ENCODE results near the gene PPIP5K1. TPM values are rescaled to one million over a fixed set of nuclear protein-coding genes. Genes with fewer than 3 reads are reported as not detected.

The PPIP5K1 gene
- total RNA-seq, 4 donors from 2014 or later = 16.7 to 44.7 (median 22.1) TPM

DNA sequence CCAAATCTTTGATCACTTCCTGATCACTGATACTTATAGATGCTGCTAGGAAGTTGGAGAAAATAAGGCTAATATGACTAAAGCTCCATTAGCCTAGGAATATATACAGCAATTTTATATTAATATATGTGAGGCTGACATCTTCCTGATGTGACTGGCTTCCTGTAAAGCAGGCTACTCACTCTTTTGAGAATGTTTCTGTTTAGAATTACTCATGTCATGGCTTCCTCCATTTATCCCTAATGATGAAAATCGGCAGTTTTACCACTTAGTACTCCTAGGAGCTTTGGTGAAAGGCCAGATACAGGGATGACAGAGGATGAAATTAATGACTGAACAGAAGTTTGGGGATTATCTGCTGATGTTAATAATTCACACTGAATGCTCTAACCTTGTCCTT lies 76.5 kb downstream of the PPIP5K1 start:
- no peaks in the 10 kb centered on the region for H3K36me3 ChIP-seq

DNA sequence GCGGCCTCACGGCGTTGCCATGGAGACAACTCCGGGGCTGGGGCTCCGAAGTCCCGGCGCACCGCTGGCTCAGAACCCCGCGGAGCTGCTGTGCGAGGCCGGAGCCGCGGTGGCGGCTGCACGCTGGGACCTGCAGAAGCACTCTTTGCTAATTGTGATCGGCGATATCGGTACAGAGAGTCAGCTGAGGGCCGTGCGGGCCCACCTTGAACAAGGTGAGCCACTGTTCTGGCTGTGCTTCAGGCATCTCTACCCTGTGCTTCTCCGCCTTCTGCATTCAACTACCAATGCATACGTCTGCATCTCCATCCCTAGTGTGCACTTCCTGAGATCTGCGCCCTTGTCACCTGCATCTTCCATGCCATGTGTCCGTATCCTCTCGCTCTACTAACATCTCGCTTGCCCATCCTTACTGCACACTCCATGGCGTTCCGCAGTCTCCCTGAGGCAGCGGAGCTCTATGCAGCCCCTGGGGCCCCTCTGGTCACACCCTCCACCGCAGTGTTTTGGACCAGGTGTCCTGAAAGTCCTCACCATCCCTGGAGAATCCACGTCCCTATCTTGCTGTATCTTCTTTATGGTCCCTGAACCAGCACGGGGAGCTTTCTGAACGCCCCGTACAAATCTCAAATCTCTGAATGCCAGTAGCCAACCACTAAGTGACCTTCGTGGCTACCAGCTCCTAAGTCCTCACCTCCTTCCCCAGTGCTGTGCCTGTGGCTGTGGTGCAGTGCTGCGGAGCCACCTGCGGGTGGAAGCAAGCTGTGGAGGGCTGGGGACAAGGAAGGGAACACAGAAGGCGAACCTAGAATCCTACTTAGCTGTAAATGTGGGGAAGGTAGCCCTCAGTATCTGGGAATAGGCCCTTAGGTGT lies 78.8 kb downstream of the PPIP5K1 start:
- Histone ChIP-seq H3K4me1 (peaks cover 1 to 61% (median 22%) of the 10 kb centered on the region in 3 donors), H3K27me3 (no peaks in the 10 kb centered on the region), H3K9me3 (no peaks in the 10 kb centered on the region), H3K27ac (peak overlapping the region in 3 of 4 donors; percentile 74 to 84 (median 84)), H3K36me3 (no peaks in the 10 kb centered on the region), H3K4me3 (peak overlapping the region; percentile 51 to 68)
- 5 to 32% methylated on average over 8 to 17 of the region's 39 CpGs for WGBS, 2 donors (ENCODE audit: low coverage in 1 of 2)
- TF ChIP-seq POLR2AphosphoS5 (IDR thresholded peaks at IDR 0.05) = no peak
- no peak for TF ChIP-seq EP300 (IDR thresholded peaks at IDR 0.05)
- TF ChIP-seq, protein P1, sequence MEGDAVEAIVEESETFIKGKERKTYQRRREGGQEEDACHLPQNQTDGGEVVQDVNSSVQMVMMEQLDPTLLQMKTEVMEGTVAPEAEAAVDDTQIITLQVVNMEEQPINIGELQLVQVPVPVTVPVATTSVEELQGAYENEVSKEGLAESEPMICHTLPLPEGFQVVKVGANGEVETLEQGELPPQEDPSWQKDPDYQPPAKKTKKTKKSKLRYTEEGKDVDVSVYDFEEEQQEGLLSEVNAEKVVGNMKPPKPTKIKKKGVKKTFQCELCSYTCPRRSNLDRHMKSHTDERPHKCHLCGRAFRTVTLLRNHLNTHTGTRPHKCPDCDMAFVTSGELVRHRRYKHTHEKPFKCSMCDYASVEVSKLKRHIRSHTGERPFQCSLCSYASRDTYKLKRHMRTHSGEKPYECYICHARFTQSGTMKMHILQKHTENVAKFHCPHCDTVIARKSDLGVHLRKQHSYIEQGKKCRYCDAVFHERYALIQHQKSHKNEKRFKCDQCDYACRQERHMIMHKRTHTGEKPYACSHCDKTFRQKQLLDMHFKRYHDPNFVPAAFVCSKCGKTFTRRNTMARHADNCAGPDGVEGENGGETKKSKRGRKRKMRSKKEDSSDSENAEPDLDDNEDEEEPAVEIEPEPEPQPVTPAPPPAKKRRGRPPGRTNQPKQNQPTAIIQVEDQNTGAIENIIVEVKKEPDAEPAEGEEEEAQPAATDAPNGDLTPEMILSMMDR (IDR thresholded peaks at IDR 0.05) = peak in 1 of 4 experiments; percentile 11
- no peak for TF ChIP-seq POLR2A (IDR thresholded peaks at IDR 0.05)
- ATAC-seq = no peak

More for the DNA sequence above, 76.5 kb downstream of the PPIP5K1 start:
- H3K4me3 ChIP-seq = no peak overlapping the region
- H3K27ac ChIP-seq = peak overlapping the region in 2 of 4 donors; percentile 5 to 86
- TF ChIP-seq, protein P1 (IDR thresholded peaks at IDR 0.05) = no peak
- no peak for TF ChIP-seq POLR2A (IDR thresholded peaks at IDR 0.05)
- no peak for TF ChIP-seq EP300 (IDR thresholded peaks at IDR 0.05)
- TF ChIP-seq POLR2AphosphoS5 (IDR thresholded peaks at IDR 0.05) = no peak
- H3K27me3 ChIP-seq = no peaks in the 10 kb centered on the region
- ATAC-seq = no peak
- 50 to 80% methylated on average over 1 of the region's 1 CpG for WGBS, 2 donors (ENCODE audit: low coverage in 1 of 2)
- peaks cover 4 to 79% (median 31%) of the 10 kb centered on the region in 3 donors for H3K4me1 ChIP-seq
- no peaks in the 10 kb centered on the region for H3K9me3 ChIP-seq

DNA sequence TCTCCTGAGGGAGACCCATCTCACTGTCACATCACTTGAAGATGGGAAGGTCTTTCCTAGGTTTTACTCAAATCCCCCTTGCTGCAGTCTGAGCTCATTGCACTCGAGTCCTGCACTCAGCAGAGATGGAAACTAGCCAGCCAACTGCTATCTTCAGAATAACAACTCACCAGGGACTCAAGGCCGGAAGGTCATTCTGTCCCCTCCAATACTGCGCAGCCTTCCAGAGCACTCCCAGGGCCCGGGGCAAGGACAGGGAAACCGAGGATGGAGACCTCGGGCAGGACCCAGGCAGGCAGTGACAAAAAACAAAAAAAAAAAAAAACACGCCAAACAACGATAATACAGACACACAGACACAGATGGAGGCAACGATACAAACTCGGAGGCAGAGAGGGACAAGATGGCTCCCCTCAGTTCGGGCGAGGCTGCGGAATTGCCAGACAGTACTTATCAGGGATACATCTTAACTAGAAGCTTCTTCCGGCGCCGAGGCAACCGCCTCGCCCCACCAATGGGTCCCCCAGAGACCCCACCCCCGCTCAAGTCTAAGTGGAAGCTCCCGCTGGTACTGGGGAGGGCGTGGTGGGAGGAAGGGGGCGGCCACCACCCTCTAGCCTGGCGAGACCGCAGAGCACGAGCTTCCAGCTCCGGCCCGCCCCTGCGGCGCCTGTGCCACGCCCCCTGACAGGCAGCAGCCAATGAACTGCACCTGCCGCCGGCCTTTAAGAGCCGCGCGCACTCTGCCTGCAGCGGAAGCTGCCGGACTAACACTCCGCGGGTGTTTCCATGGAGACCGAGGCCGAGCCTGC lies 79.6 kb downstream of the PPIP5K1 start:
- no peaks in the 10 kb centered on the region for H3K9me3 ChIP-seq
- 0% methylated on average over 6 to 12 of the region's 41 CpGs for WGBS, 2 donors (ENCODE audit: low coverage in 1 of 2)
- peak; percentile 98 for ATAC-seq

DNA sequence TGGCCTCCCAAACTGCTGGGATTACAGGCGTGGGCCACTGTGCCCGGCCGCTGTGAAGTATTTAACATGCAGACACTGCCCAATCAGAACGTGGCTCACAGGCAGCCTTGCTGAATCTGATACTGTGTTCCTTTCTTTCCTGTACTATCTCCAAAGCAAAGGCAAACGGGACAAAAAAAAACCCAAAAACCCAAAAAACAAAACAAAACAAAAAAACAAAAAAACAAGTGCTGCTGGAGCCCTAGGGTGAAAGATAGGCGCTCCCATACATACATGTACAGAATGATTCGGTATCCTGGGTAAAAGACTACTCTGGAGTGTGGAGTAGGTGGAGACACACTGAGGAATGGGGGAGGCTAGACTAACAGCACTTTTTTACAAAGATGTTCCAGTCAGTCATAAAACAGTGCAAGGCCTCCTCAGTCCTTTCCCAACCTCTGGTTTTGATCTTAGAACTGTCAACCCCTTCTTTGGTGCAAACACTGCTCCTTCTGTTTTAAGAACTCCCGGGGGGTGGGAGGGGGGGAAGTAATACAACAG lies 80.3 kb downstream of the PPIP5K1 start:
- ATAC-seq = no peak
- H3K4me1 ChIP-seq = peaks cover 0 to 46% (median 13%) of the 10 kb centered on the region in 3 donors
- peak overlapping the region; percentile 8 to 84 (median 79) for H3K27ac ChIP-seq
- TF ChIP-seq POLR2AphosphoS5 (IDR thresholded peaks at IDR 0.05) = no peak
- TF ChIP-seq EP300 (IDR thresholded peaks at IDR 0.05) = no peak
- TF ChIP-seq, protein P1 (IDR thresholded peaks at IDR 0.05) = no peak
- TF ChIP-seq POLR2A (IDR thresholded peaks at IDR 0.05) = no peak
- H3K4me3 ChIP-seq = peak overlapping the region; percentile 51 to 68
- no peaks in the 10 kb centered on the region for H3K36me3 ChIP-seq
- H3K27me3 ChIP-seq = no peaks in the 10 kb centered on the region
- 17 to 26% methylated on average over 3 of the region's 8 CpGs for WGBS, 2 donors (ENCODE audit: low coverage in 1 of 2)
- H3K9me3 ChIP-seq = no peaks in the 10 kb centered on the region

More for the DNA sequence above, 79.6 kb downstream of the PPIP5K1 start:
- peak in 1 of 2 donors; percentile 30 for TF ChIP-seq POLR2A (IDR thresholded peaks at IDR 0.05)
- TF ChIP-seq EP300 (IDR thresholded peaks at IDR 0.05) = no peak
- peak; percentile 48 for TF ChIP-seq POLR2AphosphoS5 (IDR thresholded peaks at IDR 0.05)
- TF ChIP-seq, protein P1 (IDR thresholded peaks at IDR 0.05) = peak in 3 of 4 experiments; percentile 26 to 44 (median 37)
- Histone ChIP-seq H3K27ac (peak overlapping the region; percentile 6 to 84 (median 79)), H3K27me3 (no peaks in the 10 kb centered on the region), H3K4me1 (peaks cover 0 to 52% (median 15%) of the 10 kb centered on the region in 3 donors), H3K4me3 (peak overlapping the region; percentile 51 to 68), H3K36me3 (no peaks in the 10 kb centered on the region)
